ENCODE results near the gene SLC45A3.

The SLC45A3 gene

GRCh38 chr1:205698921-205699320 is 18.6 kb upstream of the SLC45A3 start:
- H3K27ac ChIP-seq, result peak overlapping the region; percentile 91
- TF ChIP-seq, protein P1, sequence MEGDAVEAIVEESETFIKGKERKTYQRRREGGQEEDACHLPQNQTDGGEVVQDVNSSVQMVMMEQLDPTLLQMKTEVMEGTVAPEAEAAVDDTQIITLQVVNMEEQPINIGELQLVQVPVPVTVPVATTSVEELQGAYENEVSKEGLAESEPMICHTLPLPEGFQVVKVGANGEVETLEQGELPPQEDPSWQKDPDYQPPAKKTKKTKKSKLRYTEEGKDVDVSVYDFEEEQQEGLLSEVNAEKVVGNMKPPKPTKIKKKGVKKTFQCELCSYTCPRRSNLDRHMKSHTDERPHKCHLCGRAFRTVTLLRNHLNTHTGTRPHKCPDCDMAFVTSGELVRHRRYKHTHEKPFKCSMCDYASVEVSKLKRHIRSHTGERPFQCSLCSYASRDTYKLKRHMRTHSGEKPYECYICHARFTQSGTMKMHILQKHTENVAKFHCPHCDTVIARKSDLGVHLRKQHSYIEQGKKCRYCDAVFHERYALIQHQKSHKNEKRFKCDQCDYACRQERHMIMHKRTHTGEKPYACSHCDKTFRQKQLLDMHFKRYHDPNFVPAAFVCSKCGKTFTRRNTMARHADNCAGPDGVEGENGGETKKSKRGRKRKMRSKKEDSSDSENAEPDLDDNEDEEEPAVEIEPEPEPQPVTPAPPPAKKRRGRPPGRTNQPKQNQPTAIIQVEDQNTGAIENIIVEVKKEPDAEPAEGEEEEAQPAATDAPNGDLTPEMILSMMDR (IDR thresholded peaks at IDR 0.05), result no peak
- no peak for TF ChIP-seq ZFX (IDR thresholded peaks at IDR 0.05; ENCODE audit: borderline replicate concordance)

GRCh38 chr1:205693421-205693991 is 13.2 kb upstream of the SLC45A3 start:
- H3K27ac ChIP-seq, result no peak overlapping the region

GRCh38 chr1:205692423-205692822 is 12.1 kb upstream of the SLC45A3 start:
- H3K27ac ChIP-seq, result no peak overlapping the region
- no peak for TF ChIP-seq ZFX (IDR thresholded peaks at IDR 0.05; ENCODE audit: borderline replicate concordance)
- TF ChIP-seq, protein P1 (IDR thresholded peaks at IDR 0.05), result no peak

More at GRCh38 chr1:205693421-205693991, 13.2 kb upstream of the SLC45A3 start:
- TF ChIP-seq, protein P1 (IDR thresholded peaks at IDR 0.05), result no peak
- no peak for TF ChIP-seq ZFX (IDR thresholded peaks at IDR 0.05; ENCODE audit: borderline replicate concordance)

GRCh38 chr1:205690122-205690756 is 9.9 kb upstream of the SLC45A3 start:
- no peak overlapping the region for H3K27ac ChIP-seq
- TF ChIP-seq ZFX (IDR thresholded peaks at IDR 0.05; ENCODE audit: borderline replicate concordance), result no peak

DNA sequence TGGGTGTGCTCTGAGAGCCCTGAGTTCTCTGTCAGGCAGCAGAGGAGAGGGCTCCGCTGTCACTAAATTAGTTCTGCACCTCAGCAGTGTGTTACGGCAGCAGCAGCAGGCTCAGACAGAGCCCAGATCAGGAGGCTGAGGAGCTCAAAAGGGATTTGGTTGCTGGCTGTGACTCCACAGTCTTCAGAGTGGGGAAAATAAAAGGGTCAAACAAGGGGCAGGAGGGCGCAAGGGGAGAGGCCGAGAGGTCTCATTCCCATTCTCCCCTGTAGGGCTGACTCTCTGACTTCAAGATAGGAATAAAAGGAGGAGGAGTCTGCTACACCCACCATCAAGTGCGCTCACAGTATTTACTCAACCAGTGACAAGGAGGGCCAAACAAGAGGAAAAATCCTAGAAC is 9.2 kb upstream of the SLC45A3 start:
- no peak overlapping the region for H3K27ac ChIP-seq
- TF ChIP-seq, protein P1 (IDR thresholded peaks at IDR 0.05), result no peak
- TF ChIP-seq ZFX (IDR thresholded peaks at IDR 0.05; ENCODE audit: borderline replicate concordance), result no peak

DNA sequence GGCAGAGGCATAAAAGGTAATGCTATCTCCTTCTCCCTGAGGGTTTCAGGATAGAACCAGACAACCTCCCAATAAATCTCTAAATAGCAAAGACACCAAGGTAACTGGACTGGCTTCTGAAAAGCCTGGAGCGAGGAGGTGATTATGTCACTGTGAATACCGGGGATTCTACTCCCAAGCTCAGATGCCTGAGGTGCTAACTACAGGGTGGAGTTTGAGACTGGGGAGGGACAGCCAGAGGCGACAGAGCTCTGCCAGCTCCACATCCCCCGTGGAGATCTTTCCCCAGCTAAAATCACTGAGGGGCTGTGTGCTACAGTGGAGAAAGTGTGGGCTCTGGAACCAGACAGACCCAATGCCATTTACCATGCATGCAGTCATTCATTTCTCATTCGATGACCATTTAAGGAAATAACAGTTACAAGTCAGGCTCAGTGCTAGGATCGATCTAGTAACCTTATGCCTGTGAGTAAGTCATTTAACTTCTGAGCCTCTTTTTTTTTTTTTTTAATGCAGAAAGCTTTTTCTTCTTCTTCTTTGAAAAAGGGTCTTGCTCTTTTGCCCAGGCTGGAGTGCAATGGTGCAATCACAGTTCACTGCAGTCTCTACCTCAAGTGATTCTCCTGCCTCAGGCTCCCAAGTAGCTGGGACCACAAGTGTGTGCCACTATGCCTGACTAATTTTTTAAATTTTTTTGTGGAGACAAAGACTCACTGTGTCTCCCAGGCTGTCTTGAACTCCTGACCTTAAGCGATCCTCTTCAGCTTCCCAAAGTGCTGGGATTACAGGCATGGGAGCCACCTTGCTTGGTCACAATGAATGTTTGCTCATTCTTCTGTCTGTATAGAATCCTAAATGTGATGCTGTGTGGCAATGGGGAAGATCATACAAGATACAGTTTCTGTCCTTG is 8.1 kb upstream of the SLC45A3 start:
- peak overlapping the region; percentile 7; the same call in 1 of the 2 replicates for H3K27ac ChIP-seq
- no peak for TF ChIP-seq ZFX (IDR thresholded peaks at IDR 0.05; ENCODE audit: borderline replicate concordance)
- TF ChIP-seq, protein P1 (IDR thresholded peaks at IDR 0.05), result no peak

- no peak for TF ChIP-seq ZFX (IDR thresholded peaks at IDR 0.05; ENCODE audit: borderline replicate concordance)
- TF ChIP-seq, protein P1 (IDR thresholded peaks at IDR 0.05), result no peak
- H3K27ac ChIP-seq, result peak overlapping the region; percentile 7; the same call in 1 of the 2 replicates
Observed at GRCh38 chr1:205687242-205687641, 6.9 kb upstream of the SLC45A3 start.
